GM23338 (cell line): ENCODE results near the gene CCL17. TPM values are rescaled to one million over a fixed set of nuclear protein-coding genes. Genes with fewer than 3 reads are reported as not detected.

Source experiments
- ATAC-seq: fragments of 200-7000 bp; cut with Tn5 transposase; 3 replicates; pipeline ENCODE4 v1.9.1; 2020
- DNase-seq: peaks from one replicate; pipeline ENCODE4 v3.0.0-alpha.2; 2015; ENCODE audit warnings: low spot score
- H2AFZ ChIP-seq: fragments of 200-600 bp; sonication (generic); 2 replicates; pipeline ENCODE4 v1.8.0; 2016; ENCODE audit warnings: antibody characterized with exemption, mild to moderate bottlenecking, moderate library complexity
- H3F3A ChIP-seq: fragments of 200-600 bp; sonication (generic); replicated peaks from 2 replicates; pipeline ENCODE4 v1.8.0; 2017; ENCODE audit warnings: antibody characterized with exemption, mixed run types, low read depth
- H3K27ac ChIP-seq: fragments of 200-600 bp; sonication (generic); 2 replicates; pipeline ENCODE4 v1.6.1; 2016; ENCODE audit warnings: low read depth
- H3K27me3 ChIP-seq: fragments of 200-600 bp; sonication (generic); 2 replicates; pipeline ENCODE4 v1.8.0; 2016; ENCODE audit warnings: mild to moderate bottlenecking, mixed run types, moderate library complexity; ENCODE audit not compliant: insufficient read depth
- H3K36me3 ChIP-seq: fragments of 200-600 bp; sonication (generic); 2 replicates; pipeline ENCODE4 v1.8.0; 2016; ENCODE audit warnings: mild to moderate bottlenecking; ENCODE audit not compliant: insufficient read depth
- H3K4me1 ChIP-seq: fragments of 200-600 bp; sonication (generic); 2 replicates; pipeline ENCODE4 v1.8.0; 2016; ENCODE audit warnings: mild to moderate bottlenecking, moderate library complexity; ENCODE audit not compliant: insufficient read depth
- H3K4me2 ChIP-seq: fragments of 200-600 bp; sonication (generic); 2 replicates; pipeline ENCODE4 v1.7.1; 2017; ENCODE audit warnings: mixed run types
- H3K4me3 ChIP-seq: fragments of 200-600 bp; sonication (generic); 2 replicates; pipeline ENCODE4 v1.6.1; 2016; ENCODE audit warnings: mixed run types
- H3K79me2 ChIP-seq: fragments of 200-600 bp; sonication (generic); replicated peaks from 2 replicates; pipeline ENCODE4 v1.8.0; 2017; ENCODE audit warnings: mild to moderate bottlenecking; ENCODE audit not compliant: insufficient read depth
- H3K9me2 ChIP-seq: fragments of 200-600 bp; sonication (generic); 2 replicates; pipeline ENCODE4 v1.8.0; 2017; ENCODE audit not compliant: insufficient read depth
- H4K20me1 ChIP-seq: fragments of 200-600 bp; sonication (generic); replicated peaks from 2 replicates; pipeline ENCODE4 v1.8.0; 2017; ENCODE audit warnings: mild to moderate bottlenecking; ENCODE audit not compliant: insufficient read depth
- H3K27ac Mint-ChIP-seq: 2 replicates; pipeline ENCODE4 v1.8.0; 2020; ENCODE audit warnings: inconsistent platforms, mild to moderate bottlenecking, moderate library complexity, mixed read lengths
- H3K27me3 Mint-ChIP-seq: 3 replicates; pipeline ENCODE4 v1.8.0; 2022; ENCODE audit warnings: low read depth, mild to moderate bottlenecking, moderate library complexity, mixed read lengths, inconsistent platforms; ENCODE audit not compliant: insufficient read depth, poor library complexity
- H3K36me3 Mint-ChIP-seq: 3 replicates; pipeline ENCODE4 v1.8.0; 2021; ENCODE audit warnings: low read depth, mild to moderate bottlenecking, inconsistent platforms, moderate library complexity, mixed read lengths
- H3K4me1 Mint-ChIP-seq: 3 replicates; pipeline ENCODE4 v1.8.0; 2020; ENCODE audit warnings: mild to moderate bottlenecking, inconsistent platforms, mixed read lengths
- H3K4me3 Mint-ChIP-seq: 3 replicates; pipeline ENCODE4 v1.8.0; 2021; ENCODE audit warnings: moderate library complexity, mild to moderate bottlenecking, inconsistent platforms, mixed read lengths
- H3K9me3 Mint-ChIP-seq: 3 replicates; pipeline ENCODE4 v1.8.0; 2020; ENCODE audit warnings: moderate library complexity, mild to moderate bottlenecking, inconsistent platforms, mixed read lengths
- CREB1 ChIP-seq: fragments of 250-450 bp; sonication (Bioruptor Pico); IDR thresholded peaks from 2 replicates; pipeline ENCODE4 v1.5.0; 2020; ENCODE audit warnings: low read depth, mild to moderate bottlenecking, moderate library complexity
- EZH2 ChIP-seq: fragments of 200-600 bp; sonication (generic); IDR thresholded peaks from one replicate; pipeline ENCODE4 v1.8.0; 2017; ENCODE audit warnings: antibody characterized with exemption, mild to moderate bottlenecking, low read depth; ENCODE audit not compliant: unreplicated experiment
- EZH2phosphoT487 ChIP-seq: fragments of 200-600 bp; sonication (generic); IDR thresholded peaks from one replicate; pipeline ENCODE4 v1.8.1; 2018; ENCODE audit warnings: antibody characterized with exemption; ENCODE audit not compliant: unreplicated experiment
- JUNB ChIP-seq: IDR thresholded peaks from one replicate; pipeline ENCODE4 v1.6.1; 2016; ENCODE audit warnings: antibody characterized with exemption; ENCODE audit not compliant: unreplicated experiment
- NANOG ChIP-seq: IDR thresholded peaks from 2 replicates; pipeline ENCODE4 v1.6.1; 2016; ENCODE audit warnings: antibody characterized with exemption, borderline replicate concordance
- POLR2AphosphoS5 ChIP-seq: IDR thresholded peaks from 2 replicates; pipeline ENCODE4 v1.6.1; 2016; ENCODE audit warnings: antibody characterized with exemption, low read depth
- REST ChIP-seq: IDR thresholded peaks from one replicate; pipeline ENCODE4 v1.6.1; 2018; ENCODE audit warnings: antibody characterized with exemption; ENCODE audit not compliant: unreplicated experiment
- STAT1 ChIP-seq: IDR thresholded peaks from one replicate; pipeline ENCODE4 v1.6.1; 2016; ENCODE audit warnings: antibody characterized with exemption; ENCODE audit not compliant: unreplicated experiment
- ZNF114 ChIP-seq: fragments of 250-450 bp; sonication (Bioruptor Pico); IDR thresholded peaks from 2 replicates; pipeline ENCODE4 v1.5.0; 2020; ENCODE audit warnings: mild to moderate bottlenecking, moderate library complexity
- ZNF331 ChIP-seq: fragments of 250-450 bp; sonication (Bioruptor Pico); IDR thresholded peaks from 2 replicates; pipeline ENCODE4 v1.5.0; 2020; ENCODE audit warnings: low read depth, mild to moderate bottlenecking, moderate library complexity
- ZNF462 ChIP-seq: fragments of 250-450 bp; sonication (Bioruptor Pico); IDR thresholded peaks from 2 replicates; pipeline ENCODE4 v1.5.0; 2020; ENCODE audit warnings: mild to moderate bottlenecking, moderate library complexity
- polyA plus RNA-seq: library from polyadenylated mRNA; unstranded; fragments of >200 nt; fragmentation: Nextera tagmentation; extraction: Ambion mirVana; gene quantifications from 2 replicates; pipeline ENCODE4 v1.2.1, GENCODE V29; 2016
- total RNA-seq: library from RNA; depleted of rRNA; stranded (reverse); fragments of >200 nt; shearing (Covaris generic); gene quantifications from 2 replicates; pipeline ENCODE4 v1.2.3, GENCODE V29; 2014
- TF ChIP-seq, protein P1 (sequence below), 2 experiments: fragments of 200-600 bp in 1 of 2; sonication (generic) in 1 of 2; conservative IDR thresholded peaks; 2 replicates each; pipeline versions ENCODE4 v1.5.1 to v1.6.1; 2016 to 2017; ENCODE audit warnings: antibody characterized with exemption in 2 of 2, low read depth in 2 of 2, mild to moderate bottlenecking in 2 of 2, moderate library complexity in 1 of 2
- TF ChIP-seq, protein P2 (sequence below): IDR thresholded peaks from 2 replicates; pipeline ENCODE4 v1.6.1; 2016; ENCODE audit warnings: antibody characterized with exemption

Gene CCL17
- total and polyA plus RNA-seq, 2 experiments from 2014 or later: not detected

DNA sequence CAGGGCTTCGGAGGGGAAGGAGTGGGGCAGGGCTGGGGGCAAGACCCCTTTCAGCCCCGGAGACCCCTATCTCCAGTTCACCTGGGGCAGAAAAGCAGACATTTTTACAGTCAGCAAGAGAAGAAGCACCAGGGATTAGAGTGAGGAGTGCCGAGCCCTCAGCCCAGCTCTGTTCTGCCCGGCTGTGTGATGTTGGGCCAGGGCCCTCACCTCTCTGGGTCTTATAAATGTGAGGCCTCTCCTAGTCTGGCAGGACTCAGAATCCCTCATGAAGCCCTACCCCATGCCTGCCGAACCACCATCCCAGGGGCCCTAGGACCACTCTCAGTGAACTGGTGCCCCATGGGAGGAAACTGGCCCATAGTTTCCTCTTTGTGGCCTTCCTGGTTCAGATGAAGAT lies 19.5 kb upstream of the CCL17 start:
- no peak overlapping the region for H3K27ac Mint-ChIP-seq
- peaks cover 4% of the 10 kb centered on the region for H3K4me1 Mint-ChIP-seq

More for the DNA sequence above, 19.5 kb upstream of the CCL17 start:
- H3K27me3 Mint-ChIP-seq: peaks cover 13% of the 10 kb centered on the region
- H3K36me3 ChIP-seq: no peaks in the 10 kb centered on the region
- H3K36me3 Mint-ChIP-seq: no peaks in the 10 kb centered on the region
- H3K4me3 Mint-ChIP-seq: no peak overlapping the region
- no peaks in the 10 kb centered on the region; the same call in 2 of the 3 replicates for H3K9me3 Mint-ChIP-seq
- no peaks in the 10 kb centered on the region for H3K4me1 ChIP-seq
- ATAC-seq (no peak), DNase-seq (no peak)
- H4K20me1 ChIP-seq: no peaks in the 10 kb centered on the region
- no peaks in the 10 kb centered on the region for H3K79me2 ChIP-seq
- 0 out of 2 replicates have a peak, but pooled peaks cover 4% of the 10 kb centered on the region for H3F3A ChIP-seq
- no peak overlapping the region for H3K4me2 ChIP-seq
- H3K27ac ChIP-seq: no peak overlapping the region
- no peaks in the 10 kb centered on the region for H3K27me3 ChIP-seq
- H2AFZ ChIP-seq: no peak overlapping the region
- no peak overlapping the region for H3K4me3 ChIP-seq
- H3K9me2 ChIP-seq: no peaks in the 10 kb centered on the region
- TF ChIP-seq NANOG (no peak), EZH2 (no peak), ZNF462 (CRISPR knock-in tag) (no peak), STAT1 (no peak), CREB1 (CRISPR knock-in tag) (no peak), POLR2AphosphoS5 (no peak), ZNF331 (CRISPR knock-in tag) (no peak), JUNB (no peak), EZH2phosphoT487 (no peak), REST (no peak), ZNF114 (no peak)
- TF ChIP-seq, protein P1, sequence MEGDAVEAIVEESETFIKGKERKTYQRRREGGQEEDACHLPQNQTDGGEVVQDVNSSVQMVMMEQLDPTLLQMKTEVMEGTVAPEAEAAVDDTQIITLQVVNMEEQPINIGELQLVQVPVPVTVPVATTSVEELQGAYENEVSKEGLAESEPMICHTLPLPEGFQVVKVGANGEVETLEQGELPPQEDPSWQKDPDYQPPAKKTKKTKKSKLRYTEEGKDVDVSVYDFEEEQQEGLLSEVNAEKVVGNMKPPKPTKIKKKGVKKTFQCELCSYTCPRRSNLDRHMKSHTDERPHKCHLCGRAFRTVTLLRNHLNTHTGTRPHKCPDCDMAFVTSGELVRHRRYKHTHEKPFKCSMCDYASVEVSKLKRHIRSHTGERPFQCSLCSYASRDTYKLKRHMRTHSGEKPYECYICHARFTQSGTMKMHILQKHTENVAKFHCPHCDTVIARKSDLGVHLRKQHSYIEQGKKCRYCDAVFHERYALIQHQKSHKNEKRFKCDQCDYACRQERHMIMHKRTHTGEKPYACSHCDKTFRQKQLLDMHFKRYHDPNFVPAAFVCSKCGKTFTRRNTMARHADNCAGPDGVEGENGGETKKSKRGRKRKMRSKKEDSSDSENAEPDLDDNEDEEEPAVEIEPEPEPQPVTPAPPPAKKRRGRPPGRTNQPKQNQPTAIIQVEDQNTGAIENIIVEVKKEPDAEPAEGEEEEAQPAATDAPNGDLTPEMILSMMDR (conservative IDR thresholded peaks at IDR 0.05; ENCODE audit: low read depth in 2 of 2): no peak
- TF ChIP-seq, protein P2, sequence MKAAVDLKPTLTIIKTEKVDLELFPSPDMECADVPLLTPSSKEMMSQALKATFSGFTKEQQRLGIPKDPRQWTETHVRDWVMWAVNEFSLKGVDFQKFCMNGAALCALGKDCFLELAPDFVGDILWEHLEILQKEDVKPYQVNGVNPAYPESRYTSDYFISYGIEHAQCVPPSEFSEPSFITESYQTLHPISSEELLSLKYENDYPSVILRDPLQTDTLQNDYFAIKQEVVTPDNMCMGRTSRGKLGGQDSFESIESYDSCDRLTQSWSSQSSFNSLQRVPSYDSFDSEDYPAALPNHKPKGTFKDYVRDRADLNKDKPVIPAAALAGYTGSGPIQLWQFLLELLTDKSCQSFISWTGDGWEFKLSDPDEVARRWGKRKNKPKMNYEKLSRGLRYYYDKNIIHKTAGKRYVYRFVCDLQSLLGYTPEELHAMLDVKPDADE: no peak
